Activated naive CD4-positive, alpha-beta T cell treated with anti-CD3 and anti-CD28 coated beads, Interleukin-2, amount 50 U/mL, for 24 hours (primary cell): ENCODE data around the gene ARHGAP26.

ENCODE experiments used
- H3K27ac Mint-ChIP-seq: one replicate; pipeline ENCODE4 v1.8.0; 2021; ENCODE audit warnings: mild to moderate bottlenecking, mixed read lengths
- H3K27me3 Mint-ChIP-seq: one replicate; pipeline ENCODE4 v1.8.0; 2021; ENCODE audit warnings: mixed read lengths
- H3K36me3 Mint-ChIP-seq: one replicate; pipeline ENCODE4 v1.8.0; 2021; ENCODE audit warnings: mixed read lengths
- H3K4me1 Mint-ChIP-seq: one replicate; pipeline ENCODE4 v1.8.0; 2021; ENCODE audit warnings: mixed read lengths
- H3K4me3 Mint-ChIP-seq: one replicate; pipeline ENCODE4 v1.8.0; 2021; ENCODE audit warnings: mild to moderate bottlenecking, mixed read lengths
- H3K9me3 Mint-ChIP-seq: one replicate; pipeline ENCODE4 v1.8.0; 2021; ENCODE audit warnings: mixed read lengths

The ARHGAP26 gene

GRCh38 chr5:142837081-142837725 is 67.0 kb downstream of the ARHGAP26 start:
- H3K4me1 Mint-ChIP-seq = peaks cover 25% of the 10 kb centered on the region
- no peaks in the 10 kb centered on the region for H3K9me3 Mint-ChIP-seq
- H3K4me3 Mint-ChIP-seq = no peak overlapping the region
- peaks cover 8% of the 10 kb centered on the region for H3K36me3 Mint-ChIP-seq
- H3K27ac Mint-ChIP-seq = no peak overlapping the region
- no peaks in the 10 kb centered on the region for H3K27me3 Mint-ChIP-seq

- Mint-ChIP-seq H3K36me3 (peaks cover 6% of the 10 kb centered on the region), H3K9me3 (no peaks in the 10 kb centered on the region), H3K27ac (no peak overlapping the region), H3K4me1 (peaks cover 32% of the 10 kb centered on the region), H3K4me3 (no peak overlapping the region), H3K27me3 (no peaks in the 10 kb centered on the region)
Measured at GRCh38 chr5:142838845-142839244, 68.7 kb downstream of the ARHGAP26 start.

DNA sequence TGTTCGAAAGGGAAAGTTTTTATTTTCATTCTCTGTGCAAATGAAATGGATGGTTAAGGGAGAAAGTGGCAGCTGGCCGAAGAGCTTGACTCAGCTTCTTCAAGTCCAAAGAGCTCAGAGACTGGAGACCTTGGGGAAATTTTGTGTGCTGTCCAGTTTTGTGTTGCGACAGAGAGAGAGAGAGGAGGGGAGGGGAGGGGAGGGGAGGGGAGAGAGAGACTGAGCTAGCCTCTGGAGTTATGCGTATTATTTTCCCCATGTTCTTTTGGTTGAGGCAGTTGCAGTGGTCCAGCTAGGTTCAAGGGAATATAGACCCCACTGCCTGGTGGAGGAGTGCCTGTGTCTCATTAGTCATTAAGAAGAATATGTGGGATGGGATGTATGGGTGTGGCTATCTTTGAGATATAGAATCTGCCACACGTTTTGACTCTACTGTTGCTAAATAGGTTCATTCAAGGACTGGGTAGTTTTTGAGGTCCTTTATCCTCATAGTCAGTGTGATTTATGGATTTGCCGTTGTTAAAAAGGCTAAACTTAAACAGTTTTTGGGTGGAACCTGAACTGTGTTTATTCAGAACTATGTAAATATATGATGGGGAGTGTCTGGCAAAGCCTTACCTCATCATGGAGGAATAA is 69.7 kb downstream of the ARHGAP26 start:
- H3K27ac Mint-ChIP-seq = no peak overlapping the region
- H3K36me3 Mint-ChIP-seq = peaks cover 4% of the 10 kb centered on the region
- H3K27me3 Mint-ChIP-seq = no peaks in the 10 kb centered on the region
- peaks cover 38% of the 10 kb centered on the region for H3K4me1 Mint-ChIP-seq
- H3K9me3 Mint-ChIP-seq = no peaks in the 10 kb centered on the region
- no peak overlapping the region for H3K4me3 Mint-ChIP-seq

DNA sequence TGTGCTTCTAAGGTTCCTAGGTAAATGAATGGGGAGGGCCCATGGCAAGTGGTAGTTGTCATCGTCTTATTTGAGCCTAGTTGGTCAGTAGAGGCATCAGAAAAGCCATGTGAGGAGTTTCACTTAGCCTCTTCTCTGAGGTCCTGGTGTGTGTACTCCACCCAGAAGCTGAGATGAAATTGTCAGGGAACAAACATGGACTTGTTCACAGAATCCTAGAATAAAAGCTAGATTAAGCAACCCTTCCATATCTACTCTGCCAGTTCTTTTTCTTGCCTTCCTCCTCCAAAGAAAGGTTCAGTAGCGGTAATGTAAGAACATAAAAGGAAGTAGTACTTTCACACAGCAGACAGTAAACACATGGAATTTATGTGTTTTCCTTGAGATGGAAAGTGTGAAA is 70.4 kb downstream of the ARHGAP26 start:
- Mint-ChIP-seq H3K36me3 (peaks cover 4% of the 10 kb centered on the region), H3K4me1 (peaks cover 46% of the 10 kb centered on the region), H3K27ac (no peak overlapping the region), H3K4me3 (no peak overlapping the region), H3K27me3 (no peaks in the 10 kb centered on the region), H3K9me3 (no peaks in the 10 kb centered on the region)

GRCh38 chr5:142841511-142842265 is 71.5 kb downstream of the ARHGAP26 start:
- H3K36me3 Mint-ChIP-seq = peaks cover 2% of the 10 kb centered on the region
- H3K27ac Mint-ChIP-seq = no peak overlapping the region
- no peaks in the 10 kb centered on the region for H3K9me3 Mint-ChIP-seq
- no peaks in the 10 kb centered on the region for H3K27me3 Mint-ChIP-seq
- H3K4me3 Mint-ChIP-seq = no peak overlapping the region
- H3K4me1 Mint-ChIP-seq = peaks cover 49% of the 10 kb centered on the region

- no peak overlapping the region for H3K4me3 Mint-ChIP-seq
- peaks cover 2% of the 10 kb centered on the region for H3K36me3 Mint-ChIP-seq
- H3K27ac Mint-ChIP-seq = no peak overlapping the region
- H3K4me1 Mint-ChIP-seq = peaks cover 61% of the 10 kb centered on the region
- no peaks in the 10 kb centered on the region for H3K27me3 Mint-ChIP-seq
- no peaks in the 10 kb centered on the region for H3K9me3 Mint-ChIP-seq
Measured at GRCh38 chr5:142842994-142843905, 73.1 kb downstream of the ARHGAP26 start.

GRCh38 chr5:142844866-142845265 is 74.7 kb downstream of the ARHGAP26 start:
- Mint-ChIP-seq H3K9me3 (no peaks in the 10 kb centered on the region), H3K36me3 (peaks cover 2% of the 10 kb centered on the region), H3K27me3 (no peaks in the 10 kb centered on the region), H3K4me1 (peaks cover 75% of the 10 kb centered on the region), H3K27ac (peak overlapping the region; percentile 67), H3K4me3 (no peak overlapping the region)

DNA sequence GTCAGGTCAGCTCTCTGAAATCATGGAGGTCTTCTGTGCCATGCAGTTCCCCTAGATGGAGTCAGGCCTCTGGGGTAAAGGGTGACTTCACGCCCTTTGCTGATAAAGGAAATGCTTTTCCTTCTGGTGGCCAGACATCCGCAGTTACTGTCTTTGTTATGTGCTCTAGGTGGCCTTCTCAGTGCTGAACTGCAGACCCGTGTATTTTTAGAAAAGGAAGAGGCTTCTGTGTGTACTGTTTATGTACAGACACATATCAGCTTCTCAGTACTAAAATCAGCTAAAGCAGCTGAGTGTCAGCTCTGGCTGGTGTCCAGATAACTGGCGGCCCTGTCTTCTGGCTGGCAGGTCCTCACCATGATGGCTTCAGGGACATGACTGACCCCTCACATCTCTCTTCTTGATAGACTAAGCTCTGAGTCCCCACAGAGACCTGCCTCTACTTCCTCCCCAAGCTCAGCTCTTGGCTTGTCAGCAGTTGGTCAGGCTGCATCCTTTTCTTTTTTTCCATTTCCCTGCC is 75.3 kb downstream of the ARHGAP26 start:
- peak overlapping the region; percentile 57 for H3K27ac Mint-ChIP-seq
- H3K36me3 Mint-ChIP-seq = peaks cover 2% of the 10 kb centered on the region
- peaks cover 78% of the 10 kb centered on the region for H3K4me1 Mint-ChIP-seq
- H3K27me3 Mint-ChIP-seq = no peaks in the 10 kb centered on the region
- H3K9me3 Mint-ChIP-seq = no peaks in the 10 kb centered on the region
- H3K4me3 Mint-ChIP-seq = no peak overlapping the region

DNA sequence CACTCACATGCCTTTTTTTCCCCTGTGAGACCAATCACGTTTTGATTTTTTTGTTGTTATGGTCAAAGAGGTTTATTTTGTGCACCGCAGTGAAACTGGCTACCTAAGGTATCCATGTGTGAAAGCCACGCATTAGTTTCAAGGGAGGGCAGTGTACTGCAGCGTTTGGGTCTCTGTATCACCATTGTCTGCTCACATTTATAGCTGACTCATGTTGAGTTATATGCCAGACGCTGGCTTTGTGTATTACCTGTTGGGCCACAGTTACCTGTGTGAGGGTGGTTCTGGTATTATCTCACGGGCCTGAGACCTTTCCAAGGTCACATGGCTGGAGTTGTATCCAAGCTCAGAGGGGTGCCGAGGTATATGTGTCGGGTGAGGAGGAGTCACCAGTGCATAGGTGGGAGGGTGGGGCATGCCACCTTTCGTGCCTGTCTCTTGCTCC is 75.8 kb downstream of the ARHGAP26 start:
- H3K27me3 Mint-ChIP-seq = no peaks in the 10 kb centered on the region
- H3K27ac Mint-ChIP-seq = peak overlapping the region; percentile 57
- H3K4me3 Mint-ChIP-seq = no peak overlapping the region
- H3K9me3 Mint-ChIP-seq = no peaks in the 10 kb centered on the region
- H3K4me1 Mint-ChIP-seq = peaks cover 76% of the 10 kb centered on the region
- no peaks in the 10 kb centered on the region for H3K36me3 Mint-ChIP-seq

DNA sequence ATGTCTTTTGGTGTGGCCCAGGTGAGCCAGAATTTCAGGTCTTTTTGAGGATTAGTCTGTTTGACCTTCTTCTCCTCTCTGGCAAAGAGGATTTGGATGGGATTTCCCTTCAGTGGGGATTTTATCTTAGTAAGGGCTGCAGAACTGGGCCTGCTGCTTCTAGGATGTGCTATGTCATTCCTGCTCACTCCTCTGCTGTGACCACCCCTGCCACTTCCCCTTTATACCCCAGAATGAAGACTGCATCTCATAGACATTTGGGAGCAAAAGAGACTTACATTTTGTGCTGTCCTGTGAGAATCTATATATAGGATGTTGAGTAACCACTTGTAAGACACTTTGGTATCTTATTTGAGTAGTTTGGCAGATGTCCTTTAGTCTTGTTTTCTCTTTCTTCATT is 76.2 kb downstream of the ARHGAP26 start:
- Mint-ChIP-seq H3K4me3 (no peak overlapping the region), H3K9me3 (no peaks in the 10 kb centered on the region), H3K4me1 (peaks cover 75% of the 10 kb centered on the region), H3K27ac (no peak overlapping the region), H3K36me3 (no peaks in the 10 kb centered on the region), H3K27me3 (no peaks in the 10 kb centered on the region)

GRCh38 chr5:142847898-142848790 is 78.0 kb downstream of the ARHGAP26 start:
- H3K27me3 Mint-ChIP-seq = no peaks in the 10 kb centered on the region
- no peak overlapping the region for H3K27ac Mint-ChIP-seq
- no peaks in the 10 kb centered on the region for H3K36me3 Mint-ChIP-seq
- no peak overlapping the region for H3K4me3 Mint-ChIP-seq
- H3K4me1 Mint-ChIP-seq = peaks cover 71% of the 10 kb centered on the region
- H3K9me3 Mint-ChIP-seq = no peaks in the 10 kb centered on the region

- Mint-ChIP-seq H3K4me3 (no peak overlapping the region), H3K4me1 (peaks cover 73% of the 10 kb centered on the region), H3K27me3 (no peaks in the 10 kb centered on the region), H3K27ac (no peak overlapping the region), H3K9me3 (no peaks in the 10 kb centered on the region), H3K36me3 (no peaks in the 10 kb centered on the region)
Measured at GRCh38 chr5:142849466-142849865, 79.3 kb downstream of the ARHGAP26 start.

GRCh38 chr5:142849880-142850279 is 79.7 kb downstream of the ARHGAP26 start:
- H3K4me3 Mint-ChIP-seq = no peak overlapping the region
- H3K36me3 Mint-ChIP-seq = no peaks in the 10 kb centered on the region
- H3K27me3 Mint-ChIP-seq = no peaks in the 10 kb centered on the region
- H3K27ac Mint-ChIP-seq = no peak overlapping the region
- H3K4me1 Mint-ChIP-seq = peaks cover 69% of the 10 kb centered on the region
- no peaks in the 10 kb centered on the region for H3K9me3 Mint-ChIP-seq

- H3K9me3 Mint-ChIP-seq = no peaks in the 10 kb centered on the region
- H3K36me3 Mint-ChIP-seq = no peaks in the 10 kb centered on the region
- peaks cover 51% of the 10 kb centered on the region for H3K4me1 Mint-ChIP-seq
- no peak overlapping the region for H3K4me3 Mint-ChIP-seq
- H3K27ac Mint-ChIP-seq = no peak overlapping the region
- no peaks in the 10 kb centered on the region for H3K27me3 Mint-ChIP-seq
Measured at GRCh38 chr5:142851731-142852130, 81.6 kb downstream of the ARHGAP26 start.
